Measurements from ENCODE around the gene TPSAB1. TPM values are rescaled to one million over a fixed set of nuclear protein-coding genes. Genes with fewer than 3 reads are reported as not detected.

TPSAB1 gene
- total and polyA plus RNA-seq, 9 donors, result 0.83 to 16.2 (median 8.3) TPM; not detected in 2

DNA sequence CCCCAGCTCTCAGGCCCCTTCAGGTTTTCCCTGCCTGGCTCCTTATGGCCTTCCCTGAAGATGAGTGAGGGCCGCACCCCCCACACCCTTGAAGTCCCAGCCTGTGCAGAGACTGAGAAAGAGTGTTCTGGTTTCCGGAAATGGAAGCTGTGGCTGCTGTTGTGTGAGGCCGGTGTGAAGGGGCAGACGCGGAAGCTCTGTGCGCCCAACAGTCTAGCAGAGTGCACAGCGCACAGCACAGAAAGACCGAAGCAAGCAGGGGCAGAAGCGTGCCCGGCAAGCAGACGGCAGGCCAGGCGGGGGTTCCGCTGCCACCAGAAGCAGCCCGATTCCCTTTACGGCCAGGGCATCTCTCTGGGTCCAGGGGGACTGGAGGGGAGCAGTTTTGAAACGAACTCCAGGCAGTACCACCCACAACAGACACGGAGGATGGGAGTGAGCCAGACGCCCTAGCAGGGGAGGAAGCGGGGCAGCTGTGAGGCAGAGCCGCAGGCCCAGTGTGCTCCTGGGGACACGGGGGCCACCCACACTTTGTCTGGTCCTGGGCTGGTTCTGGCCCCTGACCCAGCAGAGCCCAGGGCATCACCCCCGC lies 32.2 kb upstream of the TPSAB1 start:
- no peak for TF ChIP-seq POLR2A (IDR thresholded peaks at IDR 0.05)
- no peak for TF ChIP-seq EP300 (IDR thresholded peaks at IDR 0.05)
- no peak for TF ChIP-seq CTCF (IDR thresholded peaks at IDR 0.05)
- H3K9me3 ChIP-seq, result no peaks in the 10 kb centered on the region
- no peak overlapping the region for H3K27ac ChIP-seq
- intact Hi-C loops (cut with DNase I), result no loop called here
- H3K27me3 ChIP-seq, result no peaks in the 10 kb centered on the region
- H3K4me1 ChIP-seq (ENCODE audit: insufficient read depth), result no peaks in the 10 kb centered on the region
- no peaks in the 10 kb centered on the region for H3K36me3 ChIP-seq
- DNase-seq, result no peak
- no peak overlapping the region for H3K4me3 ChIP-seq
- WGBS, 3 donors, result 88 to 90% (median 89%) methylated on average over 22 of the region's 22 CpGs

DNA sequence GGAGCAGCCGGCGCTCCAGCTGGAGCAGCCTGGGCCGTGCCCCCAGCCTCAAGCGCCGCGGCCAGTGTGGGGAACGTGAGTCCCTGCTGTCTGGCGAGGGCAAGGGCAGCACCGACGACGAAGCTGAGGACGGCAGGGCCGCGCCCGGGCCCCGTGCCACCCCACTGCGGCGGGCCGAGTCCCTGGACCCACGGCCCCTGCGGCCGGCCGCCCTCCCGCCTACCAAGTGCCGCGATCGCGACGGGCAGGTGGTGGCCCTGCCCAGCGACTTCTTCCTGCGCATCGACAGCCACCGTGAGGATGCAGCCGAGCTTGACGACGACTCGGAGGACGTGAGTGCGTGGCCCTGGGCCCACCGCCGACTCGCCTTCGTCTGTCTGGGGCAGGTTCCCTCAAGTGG lies 31.4 kb upstream of the TPSAB1 start:
- Histone ChIP-seq H3K27ac (no peak overlapping the region), H3K9me3 (no peaks in the 10 kb centered on the region), H3K4me3 (no peak overlapping the region), H3K27me3 (no peaks in the 10 kb centered on the region), H3K4me1 (ENCODE audit: insufficient read depth) (no peaks in the 10 kb centered on the region), H3K36me3 (no peaks in the 10 kb centered on the region)
- WGBS, 3 donors, result 90 to 94% (median 93%) methylated on average over 28 to 43 of the region's 43 CpGs
- TF ChIP-seq POLR2A (IDR thresholded peaks at IDR 0.05) (no peak), CTCF (IDR thresholded peaks at IDR 0.05) (no peak), EP300 (IDR thresholded peaks at IDR 0.05) (no peak)
- DNase-seq, result no peak
- intact Hi-C loops (cut with DNase I), result no loop called here

GRCh38 chr16:1210461-1210860 lies 30.0 kb upstream of the TPSAB1 start:
- H3K36me3 ChIP-seq, result no peaks in the 10 kb centered on the region
- 81 to 88% (median 82%) methylated on average over 20 to 23 of the region's 23 CpGs for WGBS, 3 donors
- intact Hi-C loops (cut with DNase I), result no loop called here

GRCh38 chr16:1211451-1212268 lies 28.8 kb upstream of the TPSAB1 start:
- Histone ChIP-seq H3K36me3 (no peaks in the 10 kb centered on the region), H3K9me3 (no peaks in the 10 kb centered on the region), H3K27me3 (no peaks in the 10 kb centered on the region), H3K4me3 (no peak overlapping the region), H3K4me1 (ENCODE audit: insufficient read depth) (no peaks in the 10 kb centered on the region), H3K27ac (no peak overlapping the region)
- no peak for TF ChIP-seq POLR2A (IDR thresholded peaks at IDR 0.05)
- no peak for TF ChIP-seq EP300 (IDR thresholded peaks at IDR 0.05)
- no peak for TF ChIP-seq CTCF (IDR thresholded peaks at IDR 0.05)
- no peak for DNase-seq
- intact Hi-C loops (cut with DNase I), result no loop called here
- 92 to 95% (median 93%) methylated on average over 65 of the region's 65 CpGs for WGBS, 3 donors

More at GRCh38 chr16:1210461-1210860, 30.0 kb upstream of the TPSAB1 start:
- Histone ChIP-seq H3K9me3 (no peaks in the 10 kb centered on the region), H3K4me3 (no peak overlapping the region), H3K27me3 (no peaks in the 10 kb centered on the region), H3K27ac (no peak overlapping the region), H3K4me1 (ENCODE audit: insufficient read depth) (no peaks in the 10 kb centered on the region)
- TF ChIP-seq CTCF (IDR thresholded peaks at IDR 0.05), result no peak
- no peak for TF ChIP-seq EP300 (IDR thresholded peaks at IDR 0.05)
- no peak for TF ChIP-seq POLR2A (IDR thresholded peaks at IDR 0.05)
- no peak for DNase-seq

Measured in ovary (tissue), 9 donors.